ENCODE data around the gene UBE2M. TPM values are rescaled to one million over a fixed set of nuclear protein-coding genes. Genes with fewer than 3 reads are reported as not detected.

UBE2M gene
- total and polyA plus RNA-seq, 4 experiments from 2014 or later, result 12.4 to 58.3 (median 39.5) TPM

DNA sequence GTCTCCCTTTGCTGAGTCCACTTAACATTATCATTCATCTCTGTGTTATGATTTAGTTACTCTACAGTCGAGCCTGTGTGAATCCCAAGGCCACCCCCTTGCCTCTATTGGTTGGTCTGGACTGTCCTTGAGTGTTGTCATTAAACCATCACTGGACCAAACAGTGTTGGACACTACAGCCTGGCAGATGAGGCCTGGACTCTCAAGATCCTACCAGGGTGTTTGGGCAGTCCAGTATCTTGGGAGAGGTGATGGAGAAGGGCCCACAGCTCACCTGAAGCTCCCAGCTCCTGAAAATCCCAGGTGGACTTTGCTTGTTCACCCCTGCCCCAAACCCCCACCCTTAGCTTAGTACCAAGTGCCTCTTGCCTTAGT lies 7.3 kb downstream of the UBE2M start:
- H3K27ac ChIP-seq (ENCODE audit: low read depth, low read length), result no peak overlapping the region
- H3K27me3 Mint-ChIP-seq, result no peaks in the 10 kb centered on the region
- H3K36me3 Mint-ChIP-seq, result peaks cover 50 to 86% of the 10 kb centered on the region in 2 donors
- peaks cover 0 to 5% (median 0%) of the 10 kb centered on the region in 8 donors for H3K9me3 Mint-ChIP-seq
- H3K27me3 ChIP-seq (ENCODE audit: insufficient read depth, low read length), result no peaks in the 10 kb centered on the region
- no peaks in the 10 kb centered on the region for H3K9me3 ChIP-seq (ENCODE audit: control insufficient read depth in 1 of 2, low read length in 2 of 2)
- peak overlapping the region in 5 of 7 donors; percentile 36 to 88 (median 60) for H3K27ac Mint-ChIP-seq
- H3K36me3 ChIP-seq (ENCODE audit: insufficient read depth, low read length), result peaks cover 71% of the 10 kb centered on the region
- H3K4me1 Mint-ChIP-seq, result peaks cover 25 to 54% (median 36%) of the 10 kb centered on the region in 4 donors
- CTCF ChIA-PET (ENCODE audit: partially characterized antibody), result interaction anchor here (1.1 kb wide), 1 partner anchor 31 kb away, joined by 4 read pairs; the partner anchor contains the start of gene ZBTB45
- intact Hi-C loops (cut with micrococcal nuclease), result no loop called here
- no peak overlapping the region for H3K4me3 Mint-ChIP-seq
- POLR2A ChIA-PET (ENCODE audit: partially characterized antibody), result interaction anchor here (0.7 to 2.5 kb wide), 4 partner anchors 11 to 164 kb away, joined by 3 to 7 read pairs (median 4); partner anchors contain the start of gene RPS5
- H3K4me3 ChIP-seq (ENCODE audit: low read length in 2 of 2), result no peak overlapping the region
- peaks cover 41% of the 10 kb centered on the region for H3K4me1 ChIP-seq (ENCODE audit: insufficient read depth, low read length)
- no peak for DNase-seq

DNA sequence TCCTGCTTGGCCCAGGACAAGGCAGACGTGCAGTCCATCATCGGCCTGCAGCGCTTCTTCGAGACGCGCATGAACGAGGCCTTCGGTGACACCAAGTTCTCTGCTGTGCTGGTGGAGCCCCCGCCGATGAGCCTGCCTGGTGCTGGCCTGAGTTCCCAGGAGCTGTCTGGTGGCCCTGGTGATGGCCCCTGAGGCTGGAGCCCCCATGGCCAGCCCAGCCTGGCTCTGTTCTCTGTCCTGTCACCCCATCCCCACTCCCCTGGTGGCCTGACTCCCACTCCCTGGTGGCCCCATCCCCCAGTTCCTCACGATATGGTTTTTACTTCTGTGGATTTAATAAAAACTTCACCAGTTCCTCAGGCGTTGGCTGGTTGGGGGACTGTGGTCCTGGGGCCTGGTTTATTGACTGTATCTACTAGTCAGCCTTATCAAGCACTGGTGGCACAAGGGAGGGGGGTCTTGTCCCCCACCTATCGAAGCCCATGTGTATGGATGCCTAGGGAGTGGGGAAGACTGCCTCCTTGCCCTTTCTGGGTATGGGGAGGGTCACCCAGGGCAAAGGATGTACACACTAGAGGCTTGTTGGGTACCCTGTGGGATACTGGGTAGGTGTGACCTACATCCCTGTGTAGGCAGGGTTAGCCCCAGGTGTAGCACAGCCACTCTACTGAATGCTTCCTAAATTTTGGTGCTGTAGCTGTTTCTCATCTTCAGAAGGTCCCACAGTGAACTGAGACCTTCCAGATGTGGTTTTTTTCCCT lies 7.9 kb downstream of the UBE2M start:
- Mint-ChIP-seq H3K9me3 (peaks cover 0 to 8% (median 0%) of the 10 kb centered on the region in 8 donors), H3K27ac (peak overlapping the region in 4 of 7 donors; percentile 36 to 88 (median 68)), H3K36me3 (peaks cover 53 to 89% of the 10 kb centered on the region in 2 donors), H3K27me3 (no peaks in the 10 kb centered on the region), H3K4me3 (no peak overlapping the region), H3K4me1 (peaks cover 31 to 57% (median 39%) of the 10 kb centered on the region in 4 donors)
- Histone ChIP-seq H3K36me3 (ENCODE audit: insufficient read depth, low read length) (peaks cover 69% of the 10 kb centered on the region), H3K4me1 (ENCODE audit: insufficient read depth, low read length) (peaks cover 42% of the 10 kb centered on the region), H3K27ac (ENCODE audit: low read depth, low read length) (no peak overlapping the region), H3K9me3 (ENCODE audit: control insufficient read depth in 1 of 2, low read length in 2 of 2) (no peaks in the 10 kb centered on the region), H3K4me3 (ENCODE audit: low read length in 2 of 2) (no peak overlapping the region), H3K27me3 (ENCODE audit: insufficient read depth, low read length) (no peaks in the 10 kb centered on the region)
- peak in 1 of 5 donors; percentile 1 for DNase-seq
- CTCF ChIA-PET (ENCODE audit: partially characterized antibody), result no interaction called here
- intact Hi-C loops (cut with micrococcal nuclease), result no loop called here
- POLR2A ChIA-PET (ENCODE audit: partially characterized antibody), result interaction anchor here (0.9 to 2.5 kb wide), 3 partner anchors 8 to 31 kb away, joined by 3 to 7 read pairs (median 5); partner anchors contain the start of genes UBE2M and ZBTB45

DNA sequence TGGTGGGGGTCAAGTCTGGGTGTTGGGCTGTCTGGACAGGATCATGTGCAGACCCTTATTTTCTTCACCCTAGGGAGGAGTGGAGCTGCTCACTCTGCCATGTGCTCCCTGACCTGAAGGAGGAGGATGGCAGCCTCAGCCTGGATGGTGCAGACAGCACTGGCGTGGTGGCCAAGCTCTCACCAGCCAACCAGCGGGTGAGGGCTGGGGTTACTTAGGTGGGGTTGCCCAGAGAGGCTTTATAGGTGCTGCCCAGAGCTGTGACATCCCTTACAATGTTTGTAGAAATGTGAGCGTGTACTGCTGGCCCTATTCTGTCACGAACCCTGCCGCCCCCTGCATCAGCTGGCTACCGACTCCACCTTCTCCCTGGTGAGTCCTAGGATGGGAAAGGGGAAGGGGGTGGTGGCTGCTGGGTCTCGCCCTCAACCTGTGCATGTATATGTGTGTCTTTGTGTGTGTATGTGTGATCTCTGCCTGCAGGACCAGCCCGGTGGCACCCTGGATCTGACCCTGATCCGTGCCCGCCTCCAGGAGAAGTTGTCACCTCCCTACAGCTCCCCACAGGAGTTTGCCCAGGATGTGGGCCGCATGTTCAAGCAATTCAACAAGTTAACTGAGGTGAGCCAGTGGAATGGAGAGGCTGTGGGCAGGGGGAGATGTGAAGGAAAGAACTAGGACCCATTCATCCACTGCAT lies 8.6 kb downstream of the UBE2M start:
- peaks cover 53 to 88% of the 10 kb centered on the region in 2 donors for H3K36me3 Mint-ChIP-seq
- peaks cover 28 to 56% (median 38%) of the 10 kb centered on the region in 4 donors for H3K4me1 Mint-ChIP-seq
- Histone ChIP-seq H3K4me3 (ENCODE audit: low read length in 2 of 2) (no peak overlapping the region), H3K36me3 (ENCODE audit: insufficient read depth, low read length) (peaks cover 69% of the 10 kb centered on the region), H3K27me3 (ENCODE audit: insufficient read depth, low read length) (no peaks in the 10 kb centered on the region), H3K27ac (ENCODE audit: low read depth, low read length) (no peak overlapping the region), H3K4me1 (ENCODE audit: insufficient read depth, low read length) (peaks cover 44% of the 10 kb centered on the region), H3K9me3 (ENCODE audit: control insufficient read depth in 1 of 2, low read length in 2 of 2) (no peaks in the 10 kb centered on the region)
- H3K9me3 Mint-ChIP-seq, result peaks cover 0 to 12% (median 0%) of the 10 kb centered on the region in 8 donors
- peak overlapping the region in 1 of 7 donors; percentile 60 for H3K27ac Mint-ChIP-seq
- peak overlapping the region in 1 of 8 donors; percentile 20 for H3K4me3 Mint-ChIP-seq
- no peaks in the 10 kb centered on the region for H3K27me3 Mint-ChIP-seq
- ChIA-PET POLR2A (ENCODE audit: partially characterized antibody) (interaction anchor here (0.6 to 2.5 kb wide), 5 partner anchors 8 to 35 kb away, joined by 3 to 7 read pairs (median 3); partner anchors contain the start of genes UBE2M and ZBTB45), CTCF (ENCODE audit: partially characterized antibody) (no interaction called here)
- intact Hi-C loops (cut with micrococcal nuclease), result no loop called here
- DNase-seq, result peak in 1 of 5 donors; percentile 39

- intact Hi-C loops (cut with micrococcal nuclease), result no loop called here
These were observed 9.3 kb downstream of the UBE2M start for GRCh38 chr19:58548859-58549663.

DNA sequence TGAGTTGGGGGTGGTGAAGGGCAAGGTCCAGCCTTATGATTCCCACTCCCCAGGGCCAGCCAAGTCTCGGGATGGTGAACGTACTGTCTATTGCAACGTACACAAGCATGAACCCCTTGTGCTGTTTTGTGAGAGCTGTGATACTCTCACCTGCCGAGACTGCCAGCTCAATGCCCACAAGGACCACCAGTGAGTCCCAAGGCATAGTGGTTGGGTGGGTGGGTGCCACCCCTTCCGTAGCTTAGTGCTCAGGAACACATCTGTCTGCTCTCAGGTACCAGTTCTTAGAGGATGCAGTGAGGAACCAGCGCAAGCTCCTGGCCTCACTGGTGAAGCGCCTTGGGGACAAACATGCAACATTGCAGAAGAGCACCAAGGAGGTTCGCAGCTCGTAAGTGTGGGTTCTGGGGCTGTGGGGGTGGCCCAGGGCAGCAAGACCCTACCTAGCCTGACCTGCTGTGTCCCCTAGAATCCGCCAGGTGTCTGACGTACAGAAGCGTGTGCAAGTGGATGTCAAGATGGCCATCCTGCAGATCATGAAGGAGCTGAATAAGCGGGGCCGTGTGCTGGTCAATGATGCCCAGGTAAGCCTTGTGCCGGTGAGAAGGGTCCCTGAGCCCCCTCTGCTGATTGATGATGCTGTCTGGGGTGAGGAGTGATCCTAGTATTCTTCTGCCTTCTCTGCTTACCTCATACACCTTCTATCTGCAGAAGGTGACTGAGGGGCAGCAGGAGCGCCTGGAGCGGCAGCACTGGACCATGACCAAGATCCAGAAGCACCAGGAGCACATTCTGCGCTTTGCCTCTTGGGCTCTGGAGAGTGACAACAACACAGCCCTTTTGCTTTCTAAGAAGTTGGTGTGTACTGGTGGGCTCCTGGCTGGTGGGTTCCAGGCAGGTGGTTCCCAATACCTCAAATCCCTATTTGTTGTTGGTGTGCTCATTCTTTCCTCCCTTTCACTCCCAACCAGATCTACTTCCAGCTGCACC lies 10.8 kb downstream of the UBE2M start:
- peaks cover 41 to 74% of the 10 kb centered on the region in 2 donors for H3K36me3 Mint-ChIP-seq
- no peak for DNase-seq
- ChIA-PET CTCF (ENCODE audit: partially characterized antibody) (interaction anchor here (0.9 kb wide), 1 partner anchor 27 kb away, joined by 4 read pairs; no protein-coding TSS in a partner anchor), POLR2A (ENCODE audit: partially characterized antibody) (interaction anchor here (1.2 to 5.6 kb wide), 5 partner anchors 7 to 34 kb away, joined by 3 to 104 read pairs (median 89); partner anchors contain the start of genes CHMP2A, UBE2M and ZBTB45)
- Histone ChIP-seq H3K4me1 (ENCODE audit: insufficient read depth, low read length) (peaks cover 30% of the 10 kb centered on the region), H3K36me3 (ENCODE audit: insufficient read depth, low read length) (peaks cover 56% of the 10 kb centered on the region), H3K9me3 (ENCODE audit: control insufficient read depth in 1 of 2, low read length in 2 of 2) (no peaks in the 10 kb centered on the region), H3K27me3 (ENCODE audit: insufficient read depth, low read length) (no peaks in the 10 kb centered on the region), H3K4me3 (ENCODE audit: low read length in 2 of 2) (no peak overlapping the region), H3K27ac (ENCODE audit: low read depth, low read length) (peak overlapping the region; percentile 78)
- intact Hi-C loops (cut with micrococcal nuclease), result no loop called here
- peaks cover 0 to 7% of the 10 kb centered on the region in 2 donors for H3K27me3 Mint-ChIP-seq
- H3K27ac Mint-ChIP-seq, result peak overlapping the region in 6 of 7 donors; percentile 27 to 95 (median 45)
- H3K4me1 Mint-ChIP-seq, result peaks cover 21 to 45% (median 31%) of the 10 kb centered on the region in 4 donors
- H3K4me3 Mint-ChIP-seq, result peak overlapping the region in 3 of 8 donors; percentile 12 to 20 (median 13)
- H3K9me3 Mint-ChIP-seq, result peaks cover 0 to 11% (median 0%) of the 10 kb centered on the region in 8 donors

More at GRCh38 chr19:58548859-58549663, 9.3 kb downstream of the UBE2M start:
- H3K4me3 Mint-ChIP-seq, result no peak overlapping the region
- peaks cover 50 to 83% of the 10 kb centered on the region in 2 donors for H3K36me3 Mint-ChIP-seq
- CTCF ChIA-PET (ENCODE audit: partially characterized antibody), result no interaction called here
- peaks cover 24 to 49% (median 34%) of the 10 kb centered on the region in 4 donors for H3K4me1 Mint-ChIP-seq
- H3K9me3 ChIP-seq (ENCODE audit: control insufficient read depth in 1 of 2, low read length in 2 of 2), result no peaks in the 10 kb centered on the region
- H3K4me1 ChIP-seq (ENCODE audit: insufficient read depth, low read length), result peaks cover 37% of the 10 kb centered on the region
- H3K27ac ChIP-seq (ENCODE audit: low read depth, low read length), result no peak overlapping the region
- H3K27me3 Mint-ChIP-seq, result no peaks in the 10 kb centered on the region
- H3K9me3 Mint-ChIP-seq, result peaks cover 0 to 12% (median 0%) of the 10 kb centered on the region in 8 donors
- POLR2A ChIA-PET (ENCODE audit: partially characterized antibody), result interaction anchor here (0.6 to 1.5 kb wide), 3 partner anchors 9 to 34 kb away, joined by 3 to 5 read pairs (median 3); partner anchors contain the start of genes UBE2M and ZBTB45
- H3K36me3 ChIP-seq (ENCODE audit: insufficient read depth, low read length), result peaks cover 69% of the 10 kb centered on the region
- DNase-seq, result no peak
- peak overlapping the region in 2 of 7 donors; percentile 43 to 60 for H3K27ac Mint-ChIP-seq
- no peaks in the 10 kb centered on the region for H3K27me3 ChIP-seq (ENCODE audit: insufficient read depth, low read length)
- no peak overlapping the region for H3K4me3 ChIP-seq (ENCODE audit: low read length in 2 of 2)

All from CD4-positive, alpha-beta memory T cell (primary cell).